Activated T-helper 1 cell treated with anti-CD3 and anti-CD28 coated beads, Interleukin-2, amount 50 U/mL, for 16 hours (primary cell): ENCODE data around the gene ADGRB2.
"Not testable (repeated sequence)": the region's sequence is repeated elsewhere in the genome, so short reads cannot be mapped to it uniquely, and the experiment has no call there.

Experiments used
- DNase-seq, 2 donors: peaks; one replicate each; pipeline ENCODE4 v3.0.0-alpha.2; 2020; ENCODE audit warnings: low read depth in 1 of 2, low spot score in 1 of 2

Gene ADGRB2

DNA sequence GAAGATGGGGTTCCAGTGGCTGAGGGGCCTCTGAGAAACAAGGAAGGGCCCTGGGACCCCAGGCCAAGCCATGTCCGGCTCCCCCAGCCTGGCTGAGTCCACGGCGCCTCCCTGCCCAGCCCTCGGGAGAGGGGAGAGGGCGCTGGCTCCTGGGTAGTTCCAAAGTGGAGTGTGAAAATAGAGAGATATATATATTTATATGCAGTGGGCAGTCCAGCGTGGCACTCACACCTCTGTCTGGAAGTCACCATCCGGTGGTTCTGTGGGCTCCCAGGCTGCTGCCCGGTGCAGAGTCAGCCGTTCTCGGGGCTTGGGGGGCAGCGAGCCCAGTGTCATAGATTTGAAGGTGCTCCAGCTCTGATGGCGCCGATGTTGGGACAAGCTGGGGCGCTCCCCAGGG is 36.9 kb downstream of the ADGRB2 start:
- no peak for DNase-seq

DNA sequence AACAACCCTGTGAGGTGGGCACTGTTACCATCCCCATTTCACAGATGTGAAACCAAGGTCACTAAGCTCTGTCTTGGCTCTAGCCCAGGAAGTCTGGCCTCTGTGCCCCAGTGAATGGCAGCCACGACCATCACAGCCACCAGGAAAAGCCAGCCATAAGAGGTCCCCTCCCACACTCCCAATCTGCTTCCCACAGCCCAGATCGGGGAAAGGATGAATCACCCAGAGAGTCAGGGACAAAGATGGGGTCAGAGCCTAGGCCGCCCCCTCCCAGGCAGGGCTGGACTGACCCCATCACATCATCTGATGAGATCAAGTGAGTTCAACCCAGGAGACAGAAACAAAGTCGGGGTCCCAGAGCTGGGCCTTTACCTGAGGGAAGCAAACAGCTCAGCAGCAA is 37.4 kb downstream of the ADGRB2 start:
- no peak for DNase-seq

DNA sequence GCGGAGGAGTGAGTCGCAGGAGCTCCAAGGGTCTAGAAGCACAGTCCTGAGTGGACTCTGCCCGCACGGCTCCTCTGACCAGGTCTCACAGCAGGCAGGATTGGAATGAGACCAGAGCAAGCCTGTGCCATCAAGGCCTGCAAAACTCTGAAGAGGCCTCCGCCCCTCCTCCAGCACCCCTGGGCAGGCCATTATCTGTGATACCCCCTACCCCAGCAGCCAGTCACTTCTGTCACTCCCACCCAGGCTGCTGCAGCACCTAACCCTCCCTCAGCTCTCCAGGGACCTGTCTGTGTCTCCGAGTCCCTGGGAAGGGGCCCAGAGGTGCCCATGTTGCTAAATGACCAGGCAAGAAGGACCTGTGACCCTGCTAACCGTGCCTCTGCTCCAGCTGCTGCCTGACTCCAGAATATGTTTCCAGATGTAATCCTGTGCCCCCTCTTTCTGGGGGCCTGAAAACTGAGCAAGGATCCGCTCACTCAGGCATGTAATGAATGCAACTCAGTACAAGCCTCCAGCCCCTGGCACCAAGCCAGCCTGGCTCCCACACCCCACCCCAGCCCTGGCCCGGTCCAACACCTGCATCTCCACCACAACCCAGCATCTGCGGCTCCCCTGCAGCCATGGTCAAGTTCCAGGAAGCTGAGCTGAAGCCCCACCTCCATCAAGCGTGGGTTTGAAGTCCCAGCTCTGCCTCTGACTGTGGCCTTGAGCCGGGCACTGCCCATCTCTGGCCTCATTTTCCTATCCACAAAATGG is 38.2 kb downstream of the ADGRB2 start:
- no peak for DNase-seq

GRCh38 chr1:31725134-31725533 is 39.0 kb downstream of the ADGRB2 start:
- no peak for DNase-seq

- no peak for DNase-seq
Measured at GRCh38 chr1:31723828-31724359, 40.2 kb downstream of the ADGRB2 start.

GRCh38 chr1:31718327-31718897 is 45.7 kb downstream of the ADGRB2 start:
- no peak for DNase-seq

DNA sequence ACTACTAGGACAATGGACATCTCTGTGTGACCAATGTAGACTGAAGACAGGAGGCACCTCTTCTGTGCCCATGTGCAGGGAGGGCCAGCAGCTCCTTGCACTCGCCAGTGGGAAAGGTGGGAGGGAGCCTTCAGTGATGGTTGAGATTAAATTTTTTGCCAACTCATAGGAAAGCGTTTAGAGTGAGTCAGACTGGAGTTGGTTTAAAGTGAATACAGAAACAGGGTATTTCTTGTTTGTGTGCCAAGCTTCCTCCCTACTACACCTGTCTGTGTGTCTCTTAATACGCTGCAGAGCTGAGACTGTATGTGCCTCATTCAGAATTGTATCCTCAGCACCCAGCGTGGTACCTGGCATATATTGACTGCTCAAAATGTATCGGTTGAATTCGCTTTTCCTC is 46.8 kb downstream of the ADGRB2 start:
- DNase-seq: no peak

- no peak for DNase-seq
Measured at GRCh38 chr1:31715873-31716220, 48.3 kb downstream of the ADGRB2 start.

- DNase-seq: no peak
Measured at GRCh38 chr1:31715087-31715872, 48.9 kb downstream of the ADGRB2 start.

GRCh38 chr1:31714442-31715086 is 49.6 kb downstream of the ADGRB2 start:
- DNase-seq: no peak

GRCh38 chr1:31712630-31713029 is 51.5 kb downstream of the ADGRB2 start:
- DNase-seq: no peak

- DNase-seq: no peak
Measured at GRCh38 chr1:31712068-31712467, 52.1 kb downstream of the ADGRB2 start.

GRCh38 chr1:31708324-31708723 is 55.8 kb downstream of the ADGRB2 start:
- DNase-seq: no peak

DNA sequence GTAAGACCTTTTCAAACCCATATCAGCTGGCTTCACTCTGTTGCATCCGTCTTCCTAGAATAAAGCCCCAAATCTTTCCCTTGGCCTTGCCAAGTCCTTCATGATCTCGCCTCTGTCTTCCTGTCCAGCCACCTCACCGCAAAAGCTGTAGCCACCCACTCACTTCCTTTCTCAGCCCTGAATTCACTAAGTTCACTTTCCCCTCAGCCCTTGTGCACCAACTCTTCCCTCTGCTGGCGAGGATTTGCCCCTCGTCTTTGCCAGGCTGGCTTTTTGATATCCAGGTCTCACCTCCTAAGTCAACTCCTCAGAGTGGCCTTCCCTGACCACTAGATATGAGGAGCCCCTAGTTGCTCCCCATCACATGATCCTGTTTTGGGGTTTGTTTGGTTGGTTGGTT is 56.4 kb downstream of the ADGRB2 start:
- no peak for DNase-seq

DNA sequence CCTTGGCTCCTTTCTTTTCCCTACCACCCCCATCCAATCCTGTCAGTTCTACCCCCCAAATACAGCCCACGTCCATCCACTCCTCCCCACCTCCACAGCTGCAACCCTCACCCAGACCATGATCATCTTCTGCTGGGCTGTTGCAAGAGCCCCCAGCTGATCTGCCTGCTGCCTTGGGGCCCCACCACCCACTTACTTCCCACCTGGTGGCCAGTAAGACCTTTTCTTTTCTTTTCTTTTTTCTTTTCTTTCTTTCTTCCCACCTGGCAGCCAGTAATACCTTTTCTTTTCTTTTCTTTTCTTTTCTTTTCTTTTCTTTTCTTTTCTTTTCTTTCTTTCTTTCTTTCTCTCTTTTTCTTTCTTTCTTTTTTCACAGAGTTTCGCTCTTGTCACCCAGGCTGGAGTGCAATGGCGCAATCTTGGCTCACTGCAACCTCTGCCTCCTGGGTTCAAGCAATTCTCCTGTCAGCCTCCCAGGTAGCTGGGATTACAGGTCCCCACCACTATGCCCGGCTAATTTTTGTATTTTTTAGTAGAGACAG is 57.0 kb downstream of the ADGRB2 start:
- DNase-seq: not testable (repeated sequence)

GRCh38 chr1:31706384-31707058 is 57.6 kb downstream of the ADGRB2 start:
- DNase-seq: no peak

GRCh38 chr1:31705080-31705866 is 58.9 kb downstream of the ADGRB2 start:
- peak; percentile 20 to 37 for DNase-seq

DNA sequence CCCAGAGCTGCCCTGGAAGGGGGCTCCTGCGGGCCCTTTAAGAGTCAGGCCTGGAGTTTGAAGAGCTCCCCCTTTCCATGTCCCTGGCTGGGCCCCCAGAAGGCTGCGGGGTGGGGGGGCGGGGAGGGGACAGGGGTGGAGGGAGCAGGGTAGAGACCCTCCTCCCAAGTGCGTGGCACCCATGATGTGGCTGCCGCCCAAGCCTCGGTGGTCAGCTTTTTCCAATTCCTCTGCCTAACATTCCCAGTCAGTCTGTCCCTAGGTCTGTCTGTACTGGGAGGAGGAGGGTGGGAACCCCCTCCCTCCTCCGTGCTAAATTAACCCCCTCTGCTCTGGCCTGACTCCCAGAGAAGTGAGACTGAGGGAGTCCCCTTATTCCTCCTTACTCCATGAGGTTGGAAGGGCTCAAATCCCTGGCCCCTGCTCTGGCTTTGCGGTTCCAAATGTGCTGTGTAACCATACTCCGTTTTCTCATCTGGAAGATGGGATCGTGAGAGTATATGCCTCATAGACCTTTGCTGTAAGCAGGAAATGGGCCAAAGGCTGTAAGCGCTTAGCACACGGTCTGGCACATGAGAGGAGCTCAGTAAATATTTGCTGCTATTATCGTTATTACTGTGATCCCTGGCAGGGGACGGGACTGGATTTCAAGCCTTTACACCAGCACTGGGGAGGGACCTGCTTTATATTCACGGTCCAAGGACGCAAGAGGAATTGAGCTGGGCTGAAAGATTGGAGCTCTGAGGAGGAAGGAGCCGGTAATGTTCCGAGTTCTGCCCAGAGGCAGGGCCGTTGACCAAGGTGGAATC is 59.7 kb downstream of the ADGRB2 start:
- DNase-seq: no peak
